Measurements from ENCODE around the gene MED1. TPM values are rescaled to one million over a fixed set of nuclear protein-coding genes. Genes with fewer than 3 reads are reported as not detected.
A peak's percentile ranks its signal among the peaks of the same experiment; 100 is the strongest.

MED1 gene
- total RNA-seq, 1 donor from 2014 or later, result 41.6 TPM

GRCh38 chr17:39365242-39365641, 85.8 kb downstream of the MED1 start:
- Mint-ChIP-seq H3K27ac (no peak overlapping the region), H3K9me3 (ENCODE audit: low read depth) (no peaks in the 10 kb centered on the region), H3K4me1 (ENCODE audit: low read depth) (peaks cover 3% of the 10 kb centered on the region), H3K4me3 (ENCODE audit: low read depth) (no peak overlapping the region), H3K36me3 (ENCODE audit: insufficient read depth) (no peaks in the 10 kb centered on the region), H3K27me3 (no peaks in the 10 kb centered on the region)
- DNase-seq (ENCODE audit: low spot score, unreplicated experiment), result no peak
- no peak for TF ChIP-seq CTCF (IDR thresholded peaks at IDR 0.05; ENCODE audit: unreplicated experiment)

- no peak for DNase-seq (ENCODE audit: low spot score, unreplicated experiment)
- Mint-ChIP-seq H3K9me3 (ENCODE audit: low read depth) (no peaks in the 10 kb centered on the region), H3K4me3 (ENCODE audit: low read depth) (no peak overlapping the region), H3K27me3 (no peaks in the 10 kb centered on the region), H3K27ac (no peak overlapping the region), H3K4me1 (ENCODE audit: low read depth) (peaks cover 3% of the 10 kb centered on the region), H3K36me3 (ENCODE audit: insufficient read depth) (no peaks in the 10 kb centered on the region)
- TF ChIP-seq CTCF (IDR thresholded peaks at IDR 0.05; ENCODE audit: unreplicated experiment), result no peak
These were observed 86.6 kb downstream of the MED1 start for GRCh38 chr17:39364236-39365025.

- H3K4me1 Mint-ChIP-seq (ENCODE audit: low read depth), result peaks cover 3% of the 10 kb centered on the region
- DNase-seq (ENCODE audit: low spot score, unreplicated experiment), result no peak
- H3K36me3 Mint-ChIP-seq (ENCODE audit: insufficient read depth), result no peaks in the 10 kb centered on the region
- H3K9me3 Mint-ChIP-seq (ENCODE audit: low read depth), result no peaks in the 10 kb centered on the region
- no peak overlapping the region for H3K4me3 Mint-ChIP-seq (ENCODE audit: low read depth)
- H3K27me3 Mint-ChIP-seq, result no peaks in the 10 kb centered on the region
- no peak overlapping the region for H3K27ac Mint-ChIP-seq
- TF ChIP-seq CTCF (IDR thresholded peaks at IDR 0.05; ENCODE audit: unreplicated experiment), result no peak
These were observed 90.0 kb downstream of the MED1 start for GRCh38 chr17:39361064-39361463.

GRCh38 chr17:39360537-39360936, 90.5 kb downstream of the MED1 start:
- TF ChIP-seq CTCF (IDR thresholded peaks at IDR 0.05; ENCODE audit: unreplicated experiment), result no peak

GRCh38 chr17:39359994-39360393, 91.1 kb downstream of the MED1 start:
- no peak for TF ChIP-seq CTCF (IDR thresholded peaks at IDR 0.05; ENCODE audit: unreplicated experiment)
- no peaks in the 10 kb centered on the region for H3K9me3 Mint-ChIP-seq (ENCODE audit: low read depth)
- H3K4me1 Mint-ChIP-seq (ENCODE audit: low read depth), result peaks cover 3% of the 10 kb centered on the region
- no peak overlapping the region for H3K4me3 Mint-ChIP-seq (ENCODE audit: low read depth)
- no peaks in the 10 kb centered on the region for H3K27me3 Mint-ChIP-seq
- H3K36me3 Mint-ChIP-seq (ENCODE audit: insufficient read depth), result no peaks in the 10 kb centered on the region
- DNase-seq (ENCODE audit: low spot score, unreplicated experiment), result no peak
- peak overlapping the region; percentile 26 for H3K27ac Mint-ChIP-seq

More at GRCh38 chr17:39360537-39360936, 90.5 kb downstream of the MED1 start:
- no peak overlapping the region for H3K27ac Mint-ChIP-seq
- H3K9me3 Mint-ChIP-seq (ENCODE audit: low read depth), result no peaks in the 10 kb centered on the region
- H3K27me3 Mint-ChIP-seq, result no peaks in the 10 kb centered on the region
- no peak for DNase-seq (ENCODE audit: low spot score, unreplicated experiment)
- no peak overlapping the region for H3K4me3 Mint-ChIP-seq (ENCODE audit: low read depth)
- H3K4me1 Mint-ChIP-seq (ENCODE audit: low read depth), result peaks cover 3% of the 10 kb centered on the region
- no peaks in the 10 kb centered on the region for H3K36me3 Mint-ChIP-seq (ENCODE audit: insufficient read depth)

Measured in progenitor cell of endocrine pancreas (in vitro differentiated cells).